HG02973 (cell line): Measurements from ENCODE around the gene PACS2.
A peak's percentile ranks its signal among the peaks of the same experiment; 100 is the strongest.
"Not testable (repeated sequence)": the region's sequence is repeated elsewhere in the genome, so short reads cannot be mapped to it uniquely, and the experiment has no call there.

Experiments
- ATAC-seq: cut with Tn5 transposase; IDR thresholded peaks from one replicate; pipeline ENCODE4 v1.9.1; 2021; ENCODE audit warnings: moderate library complexity; ENCODE audit not compliant: unreplicated experiment

PACS2 gene

GRCh38 chr14:105314287-105315200 is at the start of gene PACS2:
PACS2 (plus strand) TSS chr14:105314748; CDS start chr14:105314919, 171 bp downstream.
- ATAC-seq = peak; percentile 65

DNA sequence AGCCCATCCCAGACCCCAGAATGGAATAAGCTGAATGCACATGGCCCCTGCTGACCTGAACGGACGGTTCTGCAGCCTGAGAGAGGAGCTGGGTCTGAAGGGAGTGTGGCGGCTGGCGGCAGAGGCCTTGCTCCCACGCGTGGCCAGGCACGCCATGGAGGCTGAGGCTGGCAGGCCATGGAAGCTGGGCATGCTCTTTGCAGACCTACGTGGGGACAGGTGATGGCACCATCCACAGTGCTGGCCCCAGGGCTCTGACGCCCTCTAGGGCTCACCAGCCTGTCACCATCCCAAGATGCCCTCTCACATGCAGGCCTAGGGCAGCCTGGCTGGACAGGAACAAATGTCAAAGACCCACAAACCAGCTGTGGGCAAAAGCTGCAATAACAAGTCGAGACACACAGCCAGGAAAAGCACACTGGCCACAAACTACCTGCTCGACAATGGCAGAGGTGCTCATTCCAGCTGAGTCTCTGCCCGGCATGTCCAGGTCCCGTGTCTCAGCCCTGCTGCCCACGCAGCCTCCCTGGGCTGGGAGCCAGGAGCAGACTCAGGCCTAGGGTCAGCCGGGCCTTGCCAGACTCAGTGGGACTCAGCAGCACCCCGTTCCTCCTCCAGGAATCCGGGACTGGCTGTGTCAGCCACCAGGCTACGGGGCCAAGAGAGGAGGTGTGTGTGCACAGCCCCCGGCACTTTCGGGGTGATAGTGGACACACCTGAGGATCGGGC is 46.6 kb upstream of the PACS2 start:
- no peak for ATAC-seq

GRCh38 chr14:105268736-105269354 is 45.7 kb upstream of the PACS2 start:
- ATAC-seq = no peak

GRCh38 chr14:105269405-105269804 is 45.1 kb upstream of the PACS2 start:
- ATAC-seq = no peak

- no peak for ATAC-seq
These were observed 43.2 kb upstream of the PACS2 start for GRCh38 chr14:105271224-105271890.

- no peak for ATAC-seq
These were observed 41.9 kb upstream of the PACS2 start for GRCh38 chr14:105272623-105273022.

DNA sequence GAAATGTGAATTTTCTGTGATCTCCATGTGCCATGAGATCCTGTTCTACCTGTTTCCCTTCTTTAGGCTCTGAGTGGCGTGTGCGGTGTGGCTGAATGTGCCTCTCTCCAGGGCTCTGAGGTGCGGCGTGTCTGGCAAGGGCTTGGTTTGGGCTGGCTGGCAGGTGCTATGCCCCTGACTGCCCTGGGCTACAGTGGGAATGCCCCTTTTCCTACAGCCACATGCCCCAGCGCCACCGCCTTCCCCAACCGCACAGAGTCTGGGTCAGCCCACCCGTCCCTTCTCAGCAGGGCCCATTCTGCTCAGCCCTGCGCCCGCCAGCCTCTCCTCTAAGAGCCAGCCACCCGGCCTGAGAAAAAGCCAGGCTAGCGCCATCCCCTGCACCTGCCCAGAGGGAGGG is 41.5 kb upstream of the PACS2 start:
- ATAC-seq = no peak

DNA sequence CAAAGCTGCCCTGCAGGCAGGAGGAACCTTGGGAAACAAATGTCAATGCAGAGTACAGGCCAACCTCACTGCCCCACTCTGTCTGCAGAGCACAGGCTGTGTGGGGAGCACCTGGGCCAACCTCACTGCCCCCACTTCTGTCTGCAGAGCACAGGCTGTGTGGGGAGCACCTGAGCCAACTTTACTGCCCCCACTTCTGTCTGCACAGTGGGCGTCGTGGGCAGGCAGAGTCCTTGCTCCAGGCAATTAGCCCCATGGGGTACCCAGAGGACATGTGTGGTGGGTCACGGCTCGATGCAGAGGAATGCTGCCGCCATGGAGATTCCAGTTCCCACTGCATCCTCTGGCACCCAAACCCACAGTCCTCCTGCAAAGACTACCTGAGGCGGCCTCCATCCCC is 39.9 kb upstream of the PACS2 start:
- ATAC-seq = no peak

- ATAC-seq = no peak
These were observed 39.1 kb upstream of the PACS2 start for GRCh38 chr14:105275267-105275946.

DNA sequence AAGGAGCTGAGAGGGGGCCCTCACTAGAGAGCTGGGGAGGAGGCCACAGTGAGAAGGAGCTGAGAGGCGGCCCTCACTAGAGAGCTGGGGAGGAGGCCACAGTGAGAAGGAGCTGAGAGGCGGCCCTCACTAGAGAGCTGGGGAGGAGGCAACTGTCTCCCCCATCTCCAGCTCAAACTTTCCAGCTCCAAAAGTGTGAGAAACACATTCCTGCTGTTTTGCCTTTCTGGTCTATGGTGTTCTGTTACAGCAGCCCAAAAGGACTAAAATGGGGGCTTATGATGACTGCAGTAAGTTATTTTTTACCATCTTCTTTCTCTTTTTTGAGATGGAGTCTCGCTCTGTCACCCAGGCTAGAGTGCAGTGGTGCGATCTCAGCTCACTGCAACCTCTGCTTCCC is 37.1 kb upstream of the PACS2 start:
- ATAC-seq = not testable (repeated sequence)

- ATAC-seq = no peak
These were observed 34.7 kb upstream of the PACS2 start for GRCh38 chr14:105279642-105280361.

DNA sequence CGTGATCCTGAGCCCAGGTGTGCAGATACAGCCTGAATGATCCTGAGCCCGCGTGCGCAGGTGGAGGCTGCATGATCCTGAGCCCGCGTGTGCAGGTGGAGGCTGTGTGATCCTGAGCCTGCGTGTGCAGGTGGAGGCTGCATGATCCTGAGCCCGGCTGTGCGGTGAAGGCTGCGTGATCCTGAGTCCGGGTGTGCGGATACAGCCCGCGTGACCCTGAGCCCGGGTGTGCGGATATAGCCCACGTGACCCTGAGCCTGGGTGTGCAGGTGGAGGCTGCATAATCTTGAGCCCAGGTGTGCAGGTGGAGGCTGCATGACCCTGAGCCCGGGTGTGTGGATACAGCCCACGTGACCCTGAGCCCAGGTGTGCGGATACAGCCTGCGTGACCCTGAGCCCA is 34.0 kb upstream of the PACS2 start:
- ATAC-seq = no peak

DNA sequence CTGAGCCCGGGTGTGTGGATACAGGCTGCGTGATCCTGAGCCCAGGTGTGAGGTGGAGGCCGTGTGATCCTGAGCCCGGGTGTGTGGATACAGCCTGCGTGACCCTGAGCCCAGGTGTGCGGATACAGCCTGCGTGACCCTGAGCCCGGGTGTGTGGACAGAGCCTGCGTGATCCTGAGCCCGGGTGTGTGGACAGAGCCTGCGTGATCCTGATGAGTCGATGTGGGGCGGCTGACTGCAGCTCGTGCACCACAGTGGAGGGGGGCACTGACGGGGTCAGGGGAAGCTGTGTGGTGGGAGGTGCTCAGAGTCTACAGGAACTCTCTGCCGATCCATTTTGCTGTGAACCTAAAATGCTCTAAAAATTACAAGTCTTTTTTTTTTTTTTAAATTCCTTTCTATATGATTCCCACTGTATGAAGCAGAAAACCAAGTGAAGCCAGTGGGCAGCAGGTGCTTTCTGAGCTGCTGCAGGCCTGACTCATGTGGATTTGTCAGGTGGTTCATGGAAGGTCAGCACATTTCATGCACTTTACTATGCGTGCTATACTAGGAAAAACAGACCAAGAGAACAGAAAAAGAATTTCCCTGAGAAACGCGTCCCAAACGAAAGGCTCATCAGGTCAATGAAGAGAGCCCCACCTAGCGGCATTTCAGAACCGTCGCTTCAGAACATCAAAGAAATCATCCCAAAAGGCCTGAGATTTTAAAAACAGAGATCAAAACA is 33.0 kb upstream of the PACS2 start:
- no peak for ATAC-seq

DNA sequence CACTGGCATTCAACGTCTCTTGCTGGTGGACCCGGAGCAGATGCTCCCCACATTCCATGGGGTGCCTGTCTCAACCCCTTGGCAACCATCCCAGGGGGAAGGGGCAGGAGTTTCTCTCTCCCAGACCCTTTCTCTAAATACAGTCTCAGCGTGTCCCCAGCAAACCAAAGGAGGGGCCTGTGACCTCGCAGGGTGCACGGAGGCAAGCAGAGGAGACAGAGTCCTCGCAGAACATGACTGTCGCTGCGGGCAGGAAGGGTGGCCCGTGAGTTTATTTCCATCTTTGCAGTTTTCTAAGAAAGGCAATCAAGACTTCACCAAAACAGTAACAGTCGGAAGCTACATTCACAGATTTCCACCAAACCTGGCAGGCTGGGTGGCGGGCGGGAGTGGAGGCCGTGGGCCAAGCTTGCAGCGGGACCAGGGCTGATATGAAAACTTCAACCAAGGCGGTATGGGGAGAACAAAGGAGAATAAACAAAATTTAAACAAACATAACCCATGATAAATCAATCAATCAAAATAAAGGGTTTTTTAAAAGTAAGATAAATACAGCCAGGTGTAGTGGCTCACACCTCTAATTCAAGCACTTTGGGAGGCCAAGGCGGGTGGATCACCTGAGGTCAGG is 32.3 kb upstream of the PACS2 start:
- ATAC-seq = no peak

DNA sequence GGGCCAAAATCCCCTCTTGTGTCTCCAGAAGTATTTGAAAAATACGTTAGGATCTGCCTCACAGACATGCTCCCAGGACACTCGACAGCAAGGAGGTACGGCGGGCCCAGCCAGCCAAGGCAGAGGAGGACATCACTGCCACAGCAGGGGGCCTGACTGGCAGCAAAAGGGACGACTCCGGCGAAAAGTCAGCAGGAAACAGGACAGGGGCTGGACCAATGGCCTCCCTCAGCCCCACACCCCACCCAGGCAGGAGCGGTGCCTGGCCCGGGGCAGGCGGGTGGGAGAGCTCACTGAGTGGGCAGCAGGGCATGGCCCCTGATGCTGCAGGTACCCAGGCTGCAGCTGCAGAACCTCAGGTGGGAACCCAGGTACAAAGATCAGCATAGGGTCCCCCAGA is 31.5 kb upstream of the PACS2 start:
- ATAC-seq = no peak

DNA sequence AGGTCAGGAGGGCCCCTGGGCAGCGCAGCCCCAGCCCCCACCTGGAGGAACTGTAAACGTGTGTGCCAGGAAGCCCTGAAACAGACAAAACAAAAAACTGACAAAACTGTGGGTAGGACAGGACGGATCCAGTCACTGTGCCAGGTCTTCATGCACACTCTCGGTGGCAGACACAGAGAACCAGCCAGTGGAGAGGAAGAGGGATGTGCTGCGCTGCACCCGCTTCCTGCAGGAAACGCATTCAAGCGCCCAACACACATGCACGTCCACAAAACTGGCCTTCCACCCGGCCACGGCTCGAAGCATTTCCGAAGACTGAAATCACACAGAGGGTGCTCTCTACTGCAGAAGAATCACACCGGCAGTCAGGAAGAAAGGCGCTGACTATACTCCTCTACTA is 30.6 kb upstream of the PACS2 start:
- ATAC-seq = no peak

- ATAC-seq = no peak
These were observed 29.4 kb upstream of the PACS2 start for GRCh38 chr14:105285174-105285573.

- ATAC-seq = no peak
These were observed 27.8 kb upstream of the PACS2 start for GRCh38 chr14:105286759-105287144.
